Neural cell (in vitro differentiated cells): Measurements from ENCODE around the gene CEMIP2. TPM values are rescaled to one million over a fixed set of nuclear protein-coding genes. Genes with fewer than 3 reads are reported as not detected.
A peak's percentile ranks its signal among the peaks of the same experiment; 100 is the strongest.

Source experiments
- H2AFZ ChIP-seq: fragments of 200-600, 300-800 bp; sonication (generic), shearing (Covaris generic); 2 replicates; pipeline ENCODE4 v1.6.0; 2014; ENCODE audit warnings: low read depth, mild to moderate bottlenecking, antibody characterized with exemption, low read length, moderate library complexity
- H3F3A ChIP-seq: fragments of 200-600 bp; shearing (Covaris generic); 2 replicates; pipeline ENCODE4 v1.6.1; 2016; ENCODE audit warnings: mild to moderate bottlenecking, moderate library complexity, mixed read lengths, antibody characterized with exemption, low read length; ENCODE audit not compliant: insufficient read depth, poor library complexity, severe bottlenecking
- H3K27ac ChIP-seq: fragments of 200-600, 300-800 bp; sonication (generic), shearing (Covaris generic); 2 replicates; pipeline ENCODE4 v1.5.1; 2014; ENCODE audit warnings: mild to moderate bottlenecking, low read length, moderate library complexity
- H3K27me3 ChIP-seq: fragments of 300-800, 200-600 bp; sonication (generic), shearing (Covaris generic); 2 replicates; pipeline ENCODE4 v1.6.0; 2014; ENCODE audit warnings: mild to moderate bottlenecking, low read depth, low read length, moderate library complexity; ENCODE audit not compliant: insufficient read depth
- H3K36me3 ChIP-seq: fragments of 300-800, 200-600 bp; sonication (generic), shearing (Covaris generic); 2 replicates; pipeline ENCODE4 v1.5.1; 2014; ENCODE audit warnings: mild to moderate bottlenecking, antibody characterized with exemption, low read length, moderate library complexity; ENCODE audit not compliant: insufficient read depth
- H3K4me2 ChIP-seq: fragments of 300-800, 200-600 bp; sonication (generic), shearing (Covaris generic); 2 replicates; pipeline ENCODE4 v1.6.0; 2014; ENCODE audit warnings: mild to moderate bottlenecking, low read length
- H3K4me3 ChIP-seq: fragments of 300-800, 200-600 bp; sonication (generic), shearing (Covaris generic); 2 replicates; pipeline ENCODE4 v1.5.1; 2014; ENCODE audit warnings: mild to moderate bottlenecking, low read length, moderate library complexity
- H3K79me2 ChIP-seq: fragments of 200-600 bp; shearing (Covaris generic); replicated peaks from 2 replicates; pipeline ENCODE4 v1.6.0; 2014; ENCODE audit warnings: mild to moderate bottlenecking, low read length, moderate library complexity; ENCODE audit not compliant: insufficient read depth
- H3K9ac ChIP-seq: fragments of 300-800, 200-600 bp; sonication (generic), shearing (Covaris generic); 2 replicates; pipeline ENCODE4 v1.6.1; 2016; ENCODE audit warnings: mild to moderate bottlenecking, low read length, mixed read lengths
- H3K9me2 ChIP-seq: fragments of 200-600 bp; shearing (Covaris generic); 2 replicates; pipeline ENCODE4 v1.6.1; 2016; ENCODE audit warnings: mild to moderate bottlenecking, low read length, mixed read lengths; ENCODE audit not compliant: insufficient read depth
- H3K9me3 ChIP-seq: fragments of 200-600, 300-800 bp; sonication (generic), shearing (Covaris generic); 2 replicates; pipeline ENCODE4 v1.6.1; 2016; ENCODE audit warnings: mild to moderate bottlenecking, mixed run types, low read length, moderate library complexity, mixed read lengths
- H4K20me1 ChIP-seq: fragments of 200-600 bp; shearing (Covaris generic); 2 replicates; pipeline ENCODE4 v1.6.1; 2016; ENCODE audit warnings: mild to moderate bottlenecking, mixed run types; ENCODE audit not compliant: insufficient read depth
- CTCF ChIP-seq: fragments of 450-650 bp; IDR thresholded peaks from 2 replicates; pipeline ENCODE4 v1.5.1; 2014; ENCODE audit warnings: antibody characterized with exemption, mild to moderate bottlenecking, moderate library complexity; ENCODE audit not compliant: poor library complexity, severe bottlenecking
- EP300 ChIP-seq: fragments of 450-650 bp; conservative IDR thresholded peaks from 2 replicates; pipeline ENCODE4 v1.6.1; 2014; ENCODE audit warnings: antibody characterized with exemption, mild to moderate bottlenecking, moderate library complexity; ENCODE audit not compliant: poor library complexity, severe bottlenecking
- EZH2 ChIP-seq: fragments of 200-600, 300-800 bp; shearing (Covaris generic), sonication (generic); IDR thresholded peaks from 2 replicates; pipeline ENCODE4 v1.6.1; 2014; ENCODE audit warnings: antibody characterized with exemption, low read length, borderline replicate concordance, mild to moderate bottlenecking; ENCODE audit not compliant: insufficient read depth, poor library complexity, severe bottlenecking
- MXI1 ChIP-seq: fragments of 450-650 bp; conservative IDR thresholded peaks from 2 replicates; pipeline ENCODE4 v1.6.1; 2014; ENCODE audit warnings: antibody characterized with exemption, mild to moderate bottlenecking; ENCODE audit not compliant: poor library complexity, severe bottlenecking
- POLR2AphosphoS5 ChIP-seq: IDR thresholded peaks from 2 replicates; pipeline ENCODE4 v1.6.1; 2012
- RAD21 ChIP-seq: fragments of 450-650 bp; conservative IDR thresholded peaks from 2 replicates; pipeline ENCODE4 v1.6.1; 2014; ENCODE audit warnings: antibody characterized with exemption, mild to moderate bottlenecking, moderate library complexity
- REST ChIP-seq: IDR thresholded peaks from 2 replicates; pipeline ENCODE4 v1.6.1; 2012; ENCODE audit warnings: borderline replicate concordance
- SMC3 ChIP-seq: fragments of 450-650 bp; conservative IDR thresholded peaks from 2 replicates; pipeline ENCODE4 v1.6.1; 2014; ENCODE audit warnings: antibody characterized with exemption, mild to moderate bottlenecking, moderate library complexity; ENCODE audit not compliant: poor library complexity
- TAF1 ChIP-seq: IDR thresholded peaks from 2 replicates; pipeline ENCODE4 v1.6.1; 2012; ENCODE audit warnings: low read depth
- polyA minus RNA-seq: library from RNA; depleted of rRNA, polyadenylated mRNA; stranded (reverse); fragments of >200 nt; gene quantifications from 2 replicates; pipeline ENCODE4 v1.2.3, GENCODE V29; 2014
- polyA plus RNA-seq: library from polyadenylated mRNA; depleted of rRNA; stranded (reverse); fragments of >200 nt; gene quantifications from 2 replicates; pipeline ENCODE4 v1.2.3, GENCODE V29; 2014

The CEMIP2 gene
- polyA plus RNA-seq: 11.3 and 12.9 TPM in 2 replicates
- 37.3 and 42.5 TPM in 2 replicates for polyA minus RNA-seq

- H3K9me3 ChIP-seq: no peaks in the 10 kb centered on the region
- no peaks in the 10 kb centered on the region for H3K9me2 ChIP-seq
- H3K4me3 ChIP-seq: peak within 1 kb of the TSS; percentile 88
- H3K36me3 ChIP-seq: no peaks in the 10 kb centered on the region
- H3K4me2 ChIP-seq: peak within 1 kb of the TSS; percentile 98
- H3K79me2 ChIP-seq: peaks cover 45% of the 10 kb centered on the region
- no peaks in the 10 kb centered on the region for H3F3A ChIP-seq
- H2AFZ ChIP-seq: peak within 1 kb of the TSS; percentile 58
- H3K27me3 ChIP-seq: peaks cover 14% of the 10 kb centered on the region
- TF ChIP-seq SMC3 (peak; percentile 74), TAF1 (peak; percentile 97), CTCF (peak; percentile 81), RAD21 (peak; percentile 73), POLR2AphosphoS5 (peak; percentile 78), EZH2 (no peak), EP300 (no peak), REST (peak; percentile 92), MXI1 (peak; percentile 36)
- H4K20me1 ChIP-seq: no peaks in the 10 kb centered on the region
- H3K27ac ChIP-seq: peak within 1 kb of the TSS; percentile 77
- peak within 1 kb of the TSS; percentile 81 for H3K9ac ChIP-seq
Measured at GRCh38 chr9:71768388-71769174, at the start of gene CEMIP2. TSS of gene CEMIP2 (minus strand) at chr9:71768513. CDS start at chr9:71750373, 18,140 bp downstream.

GRCh38 chr9:71816916-71817451 lies 48.7 kb upstream of the CEMIP2 start:
- Histone ChIP-seq H3K4me3 (no peak overlapping the region), H3K36me3 (no peaks in the 10 kb centered on the region), H3K27me3 (no peaks in the 10 kb centered on the region), H4K20me1 (no peaks in the 10 kb centered on the region), H3K9me3 (no peaks in the 10 kb centered on the region), H3K79me2 (no peaks in the 10 kb centered on the region), H2AFZ (no peak overlapping the region), H3K9ac (no peak overlapping the region), H3K4me2 (no peak overlapping the region), H3F3A (no peaks in the 10 kb centered on the region), H3K27ac (no peak overlapping the region), H3K9me2 (no peaks in the 10 kb centered on the region)
- TF ChIP-seq REST: no peak
- no peak for TF ChIP-seq POLR2AphosphoS5
- TF ChIP-seq TAF1: no peak
- TF ChIP-seq EP300: no peak
- TF ChIP-seq CTCF: no peak
- TF ChIP-seq SMC3: no peak
- TF ChIP-seq EZH2: no peak
- no peak for TF ChIP-seq RAD21
- TF ChIP-seq MXI1: no peak
